ENCODE results near the gene CYTIP.

CYTIP gene

DNA sequence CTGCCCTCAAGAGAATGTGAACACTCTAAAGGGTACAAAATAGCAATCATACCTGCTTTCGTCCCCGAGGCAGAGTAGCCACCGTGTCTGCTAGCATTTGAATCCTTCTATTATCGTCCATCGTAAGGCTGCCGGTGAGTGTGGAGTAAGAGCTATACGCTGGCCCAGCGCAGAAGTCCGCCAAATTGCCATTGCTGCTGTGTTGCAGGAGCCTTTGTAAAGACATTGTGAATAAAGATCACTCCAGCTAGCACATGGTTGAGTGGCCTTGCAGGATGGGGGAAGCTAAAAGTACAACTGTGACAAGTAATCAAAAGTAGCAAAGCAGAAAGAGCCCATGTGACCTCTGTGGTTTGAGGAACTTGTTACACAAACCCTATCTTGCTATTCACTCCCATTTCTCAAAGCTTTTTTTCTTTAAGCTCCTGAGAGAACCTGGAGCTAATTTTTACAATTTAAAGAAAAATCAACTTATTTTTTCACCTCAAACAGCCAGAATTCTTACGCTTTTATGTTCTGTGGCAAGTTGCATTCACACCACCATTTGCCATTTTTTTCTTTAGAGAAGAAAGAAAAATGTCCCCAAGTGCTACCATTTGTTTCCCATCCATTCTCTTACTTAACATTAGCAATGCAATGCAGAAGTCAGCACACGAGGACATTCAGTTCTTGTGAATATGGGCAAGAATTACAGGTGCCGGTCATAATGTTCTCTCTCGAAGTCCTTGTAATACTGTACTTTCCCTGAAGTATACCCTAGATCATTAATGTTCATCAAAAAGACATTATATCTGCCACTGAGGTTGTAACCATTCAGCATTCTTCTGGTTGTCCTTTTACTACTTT lies at the start of gene CYTIP:
Gene CYTIP (minus strand): TSS at position 295 of the 846 bp plus-strand sequence. CDS start 69 bp downstream, at position 226.
- DNase-seq, result no peak

DNA sequence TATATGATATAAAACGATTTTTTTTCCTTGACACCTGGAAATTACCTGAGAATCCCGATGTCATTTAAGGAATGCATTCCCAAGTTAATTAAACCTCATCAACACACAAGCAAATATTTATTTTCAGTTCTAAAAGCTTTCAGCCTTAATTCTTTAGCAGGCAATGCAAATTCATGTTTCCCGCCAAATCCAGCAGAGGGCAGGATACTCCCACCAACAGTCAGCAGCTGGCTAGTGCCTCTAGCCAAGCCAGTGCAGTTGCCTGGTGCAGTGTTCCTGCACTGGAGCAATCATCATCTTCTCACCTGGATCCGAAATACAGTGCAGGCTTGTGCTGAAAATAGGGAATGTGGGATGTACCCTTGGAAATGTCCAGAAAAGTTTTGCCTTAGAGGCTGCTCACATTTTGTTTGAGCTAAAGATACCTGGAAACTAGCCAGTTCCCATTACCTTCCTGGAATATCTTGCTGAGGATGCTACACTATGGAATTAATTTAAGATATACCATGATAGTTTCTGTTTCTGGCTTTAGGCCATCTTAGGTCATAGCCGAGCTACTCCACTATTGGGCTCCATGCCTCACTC lies 48.4 kb upstream of the CYTIP start:
- DNase-seq, result peak; percentile 20 to 59

DNA sequence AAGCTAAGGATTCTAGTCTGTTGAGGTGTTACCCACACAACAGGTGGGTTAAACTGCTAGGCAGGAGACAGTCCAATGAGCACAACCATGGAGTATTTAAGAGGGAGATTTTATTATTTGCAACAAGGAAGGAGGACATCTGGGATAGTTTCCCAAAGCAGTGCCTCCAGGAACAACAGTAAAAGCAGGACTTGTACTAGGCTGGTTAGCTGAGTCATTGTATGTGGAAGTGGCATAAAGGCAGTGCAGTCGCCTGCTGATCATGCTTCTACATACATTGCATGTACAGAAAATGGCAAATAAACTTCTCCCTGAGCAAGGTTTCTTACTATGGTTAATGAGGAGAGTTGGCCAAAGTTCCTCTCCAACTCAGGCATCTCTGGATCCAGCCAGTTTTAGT lies 46.1 kb upstream of the CYTIP start:
- DNase-seq, result no peak

DNA sequence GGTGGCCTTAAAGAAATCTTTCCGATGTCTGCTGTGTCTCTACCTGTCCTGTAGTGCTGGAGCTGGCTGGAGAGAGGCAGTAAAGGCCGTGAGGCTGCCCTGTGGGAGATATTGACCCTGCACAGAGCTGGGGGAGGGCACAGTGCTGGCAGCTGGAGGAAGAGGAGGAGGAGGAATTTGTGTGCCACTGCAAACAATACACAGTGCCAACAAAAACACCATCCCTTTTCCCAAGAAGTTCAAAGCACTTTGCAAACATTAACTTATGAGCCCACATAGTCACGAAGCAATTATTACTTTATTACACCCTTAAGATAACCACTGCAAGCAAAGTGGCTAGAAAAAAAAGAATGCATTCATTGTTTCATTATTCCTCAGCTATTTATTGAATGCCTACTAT lies 45.0 kb upstream of the CYTIP start:
- DNase-seq, result no peak

DNA sequence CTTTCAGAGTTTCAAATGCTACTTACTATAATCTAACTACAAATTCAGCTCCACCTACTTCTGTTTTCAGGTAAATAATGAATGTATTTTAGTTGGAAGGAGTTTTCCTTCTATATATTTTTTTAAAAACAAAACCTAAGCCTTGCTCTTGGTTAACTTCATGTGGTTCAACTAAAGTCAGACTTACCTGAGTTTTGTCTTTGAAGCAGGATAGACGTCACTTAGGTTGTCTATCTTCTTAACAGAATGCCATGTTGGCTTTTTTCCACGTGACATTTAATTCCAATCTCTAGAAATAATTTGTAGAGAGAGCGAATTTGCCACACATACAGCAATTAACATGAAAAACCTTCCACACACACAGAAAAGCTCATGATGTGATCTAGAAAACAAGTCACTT lies 43.9 kb upstream of the CYTIP start:
- no peak for DNase-seq

DNA sequence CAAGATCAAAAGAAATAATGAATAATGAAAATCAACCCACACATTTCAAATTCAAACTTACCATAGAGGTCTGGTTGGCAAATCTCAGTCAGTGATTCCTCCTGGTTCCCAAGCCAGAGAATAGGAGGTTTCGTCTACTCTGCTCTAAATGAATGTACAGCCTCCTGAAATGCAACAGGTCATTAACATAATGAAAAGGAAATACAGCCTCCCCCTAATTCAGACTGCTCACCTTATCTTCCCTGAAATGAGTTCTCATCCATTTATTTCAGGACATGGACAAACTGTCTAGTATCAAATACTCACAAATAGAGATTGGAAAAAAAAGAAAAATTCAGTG lies 43.4 kb upstream of the CYTIP start:
- no peak for DNase-seq

DNA sequence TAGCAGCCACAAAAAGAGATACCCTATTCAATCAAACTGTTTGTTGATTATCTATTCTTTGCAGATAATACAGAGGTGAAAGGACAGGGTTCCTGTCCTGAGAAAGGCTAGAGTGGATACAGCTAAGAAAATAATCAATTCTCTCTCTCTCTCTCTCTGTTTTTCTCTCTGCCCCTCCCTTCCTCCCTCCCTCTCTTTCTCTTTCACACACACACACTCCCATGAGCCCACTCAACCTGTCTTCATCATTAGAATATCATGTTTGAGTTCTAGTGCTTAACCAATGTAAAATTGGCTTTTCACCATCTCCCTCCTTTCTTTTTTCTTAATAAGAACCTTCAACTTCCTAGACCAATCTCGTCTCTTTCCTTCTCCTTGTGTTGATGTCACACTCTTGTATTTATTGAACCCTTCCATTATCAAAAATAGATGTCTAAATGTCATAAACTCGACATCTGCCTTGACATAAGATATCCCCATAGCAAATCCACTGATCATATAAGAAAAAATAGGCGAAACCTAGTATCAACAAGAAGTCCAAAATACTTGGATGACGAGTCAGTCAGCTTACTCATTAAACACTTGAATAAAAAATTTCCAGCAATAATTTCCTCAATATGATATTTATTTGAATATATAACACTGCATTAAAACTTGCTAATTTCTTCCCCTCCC lies 42.8 kb upstream of the CYTIP start:
- no peak for DNase-seq

DNA sequence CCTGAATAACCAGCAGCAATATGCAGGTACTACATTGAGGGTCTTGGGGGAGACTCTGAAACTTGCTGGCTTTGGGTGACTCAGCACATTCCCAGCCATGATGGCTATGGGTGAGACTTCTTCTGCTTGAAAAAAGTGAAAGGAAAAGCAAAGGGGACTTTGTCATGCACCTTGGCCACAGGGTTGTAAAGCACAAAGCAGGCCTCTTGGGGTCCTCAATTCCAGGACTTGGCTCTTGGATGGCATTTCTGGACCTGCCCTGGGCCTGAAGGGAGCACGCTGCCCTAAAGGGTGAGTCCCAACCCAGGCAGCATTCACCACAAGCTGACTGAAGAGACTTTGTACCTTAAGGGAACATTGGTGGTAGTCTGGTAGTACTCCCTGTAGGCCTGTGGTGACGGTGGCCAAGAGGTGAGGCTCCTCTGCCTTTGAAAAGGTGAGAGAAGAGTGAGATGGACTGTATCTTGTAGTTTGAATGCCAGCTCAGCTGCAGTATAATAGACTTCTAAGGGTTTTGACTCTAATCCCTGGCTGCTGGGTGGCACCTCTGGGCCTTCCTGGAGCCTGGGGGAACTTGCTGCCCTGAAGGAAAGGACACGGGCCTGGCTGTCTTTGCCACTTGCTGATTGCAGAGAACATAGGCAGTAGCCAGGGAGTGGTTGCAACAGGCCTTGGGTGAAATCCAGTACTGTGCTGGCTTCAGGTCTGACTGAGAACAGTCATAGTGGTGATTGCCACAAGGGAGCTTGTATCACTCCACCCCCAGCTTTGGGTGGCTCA lies 36.5 kb upstream of the CYTIP start:
- no peak for DNase-seq

DNA sequence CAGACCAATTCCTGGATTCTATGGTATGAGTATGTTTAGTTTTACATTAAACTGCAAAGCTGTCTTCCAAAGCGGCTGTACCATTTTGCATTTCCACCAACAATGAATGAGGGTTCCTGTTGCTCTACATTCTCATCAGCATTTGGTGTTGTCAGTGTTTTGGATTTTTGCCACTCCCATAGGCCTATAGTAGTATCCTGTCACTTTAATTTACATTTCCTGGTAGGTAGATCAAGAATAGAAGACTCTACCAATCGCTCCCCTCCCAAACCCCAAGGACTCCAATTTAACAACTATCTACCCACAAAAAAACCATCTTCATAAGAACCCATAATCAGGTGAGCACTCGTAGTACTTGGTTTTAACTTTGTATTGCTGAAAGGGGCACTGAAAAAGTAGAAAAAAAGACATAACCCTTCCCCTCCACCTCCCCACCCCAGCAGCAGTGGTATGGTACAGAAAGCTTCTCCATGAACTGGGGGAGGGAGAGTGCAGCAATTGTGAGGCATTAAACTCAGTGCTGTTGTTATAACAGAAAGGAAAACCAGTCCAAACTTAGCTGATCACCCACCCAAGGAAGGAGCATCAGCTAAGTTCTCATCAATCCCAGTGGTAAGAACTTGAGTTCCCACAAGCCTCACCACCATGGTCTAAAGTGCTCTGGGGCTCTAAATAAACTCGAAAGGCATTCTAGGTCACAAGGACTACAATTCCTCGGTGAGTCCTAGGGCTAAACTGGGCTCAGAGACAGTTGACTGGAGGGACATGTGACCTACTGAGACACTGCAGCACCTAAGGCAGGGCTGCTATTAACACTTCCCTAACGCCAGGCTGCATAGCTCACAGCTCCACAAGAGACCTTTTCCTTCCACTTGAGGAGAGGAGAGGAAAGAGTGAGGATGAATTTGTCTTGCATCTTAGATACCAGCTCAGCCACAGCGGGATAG lies 35.5 kb upstream of the CYTIP start:
- no peak for DNase-seq

DNA sequence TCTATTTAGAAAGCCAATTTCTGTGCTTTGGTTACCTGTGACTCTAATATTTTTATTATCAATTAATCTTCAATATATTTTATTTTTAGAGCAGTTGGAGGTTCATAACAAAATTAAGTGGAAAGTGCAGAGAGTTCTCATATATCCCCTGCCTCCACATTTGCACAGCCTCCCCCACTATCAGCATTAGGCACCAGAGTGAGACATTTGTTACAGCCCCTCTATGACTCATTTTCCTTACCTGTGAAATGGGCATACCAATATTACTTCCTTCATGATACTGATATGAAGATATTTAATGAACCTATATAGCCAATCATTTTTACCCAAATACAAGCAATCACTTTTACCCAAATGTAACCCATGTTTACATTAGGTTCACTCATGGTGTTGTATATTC lies 34.0 kb upstream of the CYTIP start:
- no peak for DNase-seq

DNA sequence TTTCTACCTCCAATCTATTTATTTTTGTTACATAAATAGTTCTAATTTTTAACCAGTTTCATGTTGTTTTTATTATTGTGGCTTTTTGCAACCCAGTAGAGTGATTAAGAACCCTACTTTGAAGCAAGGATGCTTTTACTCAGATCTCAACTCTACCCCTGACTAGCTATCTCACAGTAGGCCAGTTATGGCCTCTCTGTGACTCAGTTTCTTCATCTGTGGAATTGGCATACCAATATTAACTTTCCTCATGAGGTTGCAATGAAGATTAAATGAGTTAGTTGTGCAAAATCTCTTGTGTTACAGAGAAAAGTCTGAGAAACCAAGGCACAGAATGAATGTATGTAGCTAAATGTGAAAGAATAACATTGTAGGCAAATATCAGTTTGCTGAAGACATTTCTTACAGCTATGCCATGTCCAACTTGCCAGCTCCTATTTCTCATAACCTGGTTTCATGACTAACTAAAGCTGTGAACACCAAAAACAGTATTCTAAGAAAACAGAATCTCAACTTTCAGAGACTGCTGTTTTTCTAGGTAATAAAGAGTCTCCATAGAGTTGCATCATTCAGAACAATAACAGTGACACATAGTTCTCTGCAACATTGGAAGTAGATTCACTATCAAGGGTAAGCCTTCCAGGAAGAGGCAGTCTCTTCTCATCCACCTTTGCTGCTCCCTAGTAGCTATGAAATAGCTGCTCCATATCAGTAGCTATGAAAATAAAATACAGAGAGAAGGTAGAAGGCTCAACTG lies 33.2 kb upstream of the CYTIP start:
- no peak for DNase-seq

DNA sequence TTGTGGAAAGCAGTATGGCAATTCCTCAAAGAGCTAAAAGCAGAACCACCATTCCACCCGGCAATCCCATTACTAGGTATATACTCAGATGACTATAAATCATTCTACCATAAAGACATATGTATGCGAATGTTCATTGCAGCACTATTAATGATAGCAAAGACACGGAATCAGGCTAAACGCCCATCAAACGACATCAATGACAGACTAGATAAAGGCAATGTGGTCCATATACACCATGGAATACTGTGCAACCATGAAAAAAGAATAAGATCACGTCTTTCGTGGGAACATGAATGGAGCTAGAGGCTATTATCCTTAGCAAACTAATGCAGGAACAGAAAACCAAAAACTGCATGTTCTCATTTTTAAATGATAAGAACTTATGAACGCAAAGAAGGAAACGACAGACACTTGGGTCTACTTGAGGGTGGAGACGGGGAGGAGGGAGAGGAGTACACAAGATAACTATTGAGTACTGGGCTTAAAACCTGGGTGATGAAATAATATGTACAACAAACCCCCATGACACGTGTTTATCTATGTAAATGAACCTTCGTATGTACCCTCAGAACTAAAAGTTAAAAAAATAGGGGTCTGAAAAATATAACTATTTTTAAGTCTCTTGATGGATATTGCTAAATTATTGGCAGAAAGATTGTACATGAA lies 32.0 kb upstream of the CYTIP start:
- DNase-seq, result no peak

DNA sequence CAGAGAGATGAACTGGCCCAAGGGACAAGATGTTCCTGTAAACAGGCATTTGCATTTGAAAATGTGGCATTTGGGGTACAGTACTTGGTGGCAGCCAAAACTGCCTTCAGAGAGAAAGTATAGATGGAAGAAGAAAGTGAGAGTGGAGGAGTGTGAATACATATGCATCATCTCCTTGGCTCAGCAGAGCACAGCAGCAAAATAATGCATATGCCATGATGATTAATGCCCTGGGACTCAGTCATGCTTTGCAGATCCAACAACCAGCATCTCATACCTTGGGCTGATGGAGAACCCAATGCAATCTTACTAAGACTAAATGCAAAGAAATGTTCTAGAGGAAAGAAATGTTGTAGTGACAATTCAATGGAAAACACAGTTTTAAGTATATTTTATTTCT lies 29.7 kb upstream of the CYTIP start:
- no peak for DNase-seq

DNA sequence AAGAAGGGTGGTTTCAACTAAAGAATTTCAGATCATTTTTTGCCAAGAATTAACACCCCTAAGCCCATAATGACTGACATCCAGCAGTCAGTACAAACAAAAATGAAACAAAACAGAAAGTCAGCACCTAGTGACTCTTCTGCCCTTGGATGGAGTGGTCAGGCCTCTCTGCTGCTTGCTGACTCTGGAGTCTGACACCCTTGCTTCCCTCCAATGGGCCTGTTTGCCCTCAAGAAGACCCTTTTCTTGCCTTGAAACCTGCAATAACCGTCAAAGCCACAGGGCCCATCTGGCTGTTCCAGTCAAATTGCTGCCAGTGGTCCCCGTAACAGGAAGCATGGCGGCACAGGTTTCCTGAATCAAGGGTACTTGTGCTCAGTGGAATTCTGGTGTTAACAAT lies 27.2 kb upstream of the CYTIP start:
- no peak for DNase-seq

DNA sequence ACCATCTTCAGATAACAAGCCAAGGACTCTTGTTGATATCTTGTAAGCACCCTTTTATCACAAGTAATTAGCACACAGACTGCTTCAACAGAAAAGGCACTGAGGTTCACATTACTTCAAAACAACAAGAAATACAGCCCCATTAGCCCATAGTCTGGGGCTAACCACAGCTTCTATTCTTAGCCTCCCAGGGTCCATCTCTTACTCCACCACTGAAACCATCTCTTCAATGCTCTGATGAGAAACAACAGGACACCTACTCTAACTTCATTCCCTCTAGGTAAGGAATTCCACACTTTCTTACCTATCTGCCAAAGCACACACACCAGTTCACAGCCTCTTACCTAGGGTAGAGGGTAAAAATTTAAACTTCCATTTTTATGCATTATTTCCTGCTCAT lies 26.4 kb upstream of the CYTIP start:
- no peak for DNase-seq

DNA sequence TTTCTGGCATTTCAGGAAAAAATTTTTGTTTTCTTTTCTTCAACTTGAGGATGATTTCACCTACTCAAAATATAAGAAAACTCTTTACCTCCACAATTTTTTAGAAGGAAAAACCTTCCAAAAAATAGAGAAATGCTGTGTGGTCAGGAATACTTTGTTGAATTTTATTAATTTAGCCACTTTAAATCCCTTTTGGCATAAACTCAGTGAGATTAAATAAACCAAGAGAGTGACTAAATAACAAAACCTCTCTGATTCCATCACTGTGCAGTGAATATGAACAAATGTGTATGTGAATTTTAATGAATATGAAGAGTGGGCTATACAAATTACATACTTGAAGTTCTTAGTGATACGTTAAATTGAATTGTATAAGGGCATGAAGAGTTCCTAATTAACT lies 25.8 kb upstream of the CYTIP start:
- DNase-seq, result no peak

DNA sequence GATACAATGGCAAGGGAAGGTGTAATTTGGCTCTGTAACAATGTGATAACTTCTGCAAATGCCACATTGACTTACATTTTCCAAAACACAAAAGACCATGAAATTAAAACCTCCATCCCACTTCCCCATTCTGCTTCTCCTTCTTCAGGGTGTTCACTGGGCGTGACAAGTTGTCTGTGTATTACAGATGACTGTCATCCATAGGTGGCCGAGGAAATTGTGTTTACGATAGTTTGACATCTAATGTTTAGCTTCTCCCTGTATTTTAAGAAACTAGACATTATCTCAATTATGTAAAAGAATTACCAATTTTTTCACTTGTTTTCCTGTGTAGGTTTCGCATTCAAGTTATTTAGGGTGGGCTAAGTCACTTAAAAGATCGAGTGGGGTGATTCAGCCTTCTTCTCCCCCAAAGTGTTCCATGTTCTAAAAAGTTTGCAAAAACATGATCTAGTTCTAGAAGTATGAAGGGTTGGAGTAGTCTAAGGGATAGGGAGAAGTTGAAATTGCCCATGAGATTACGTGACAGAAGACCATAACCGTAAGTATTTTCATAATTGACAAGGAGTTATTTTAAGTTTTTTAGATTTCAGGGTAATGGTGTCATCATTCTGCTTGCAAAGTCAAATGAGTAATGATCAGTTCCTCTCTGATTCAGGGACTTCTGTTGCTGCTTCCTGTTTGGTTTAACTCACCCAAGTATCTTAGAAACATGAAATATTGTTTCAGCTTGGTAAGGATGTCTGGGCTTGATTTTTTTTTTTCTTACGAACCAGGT lies 25.2 kb upstream of the CYTIP start:
- DNase-seq, result no peak

DNA sequence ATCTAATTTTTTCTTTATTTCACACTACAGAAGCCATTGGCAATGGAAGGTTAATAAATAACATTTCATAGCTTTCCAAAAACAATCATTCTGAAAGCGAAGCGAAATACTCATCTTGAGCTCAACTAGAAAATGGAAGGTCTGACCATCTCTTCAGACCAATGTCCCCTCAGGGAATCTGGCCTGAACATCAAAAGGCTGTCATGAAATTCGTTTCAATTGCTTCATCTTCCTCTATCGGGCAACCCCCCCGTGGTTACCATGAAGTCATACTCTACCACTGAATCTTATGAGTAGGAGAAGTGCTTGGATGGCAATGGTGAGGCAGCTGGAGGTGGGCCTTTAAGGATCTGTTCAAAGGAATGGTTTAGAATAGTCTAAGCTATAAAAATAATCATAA lies 22.9 kb upstream of the CYTIP start:
- no peak for DNase-seq

DNA sequence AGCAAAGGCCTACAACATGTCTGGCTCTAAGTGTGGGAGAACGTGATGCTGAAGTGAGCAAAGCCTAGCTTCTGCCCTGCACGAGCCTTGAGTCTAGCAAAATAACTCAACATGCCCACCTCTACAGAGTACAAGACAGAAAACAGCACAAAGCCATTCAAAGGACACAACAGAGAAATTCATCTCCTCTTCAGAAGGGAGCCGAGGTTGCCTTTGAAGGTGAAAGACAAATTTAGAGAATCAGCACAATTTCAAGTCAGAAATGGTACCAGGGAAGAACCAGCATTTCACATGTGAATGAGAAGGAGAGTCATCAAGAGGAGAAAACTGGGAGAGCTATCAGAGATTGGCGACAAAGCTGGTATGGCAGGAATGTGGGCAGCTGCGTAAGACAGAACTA lies 21.7 kb upstream of the CYTIP start:
- DNase-seq, result no peak

DNA sequence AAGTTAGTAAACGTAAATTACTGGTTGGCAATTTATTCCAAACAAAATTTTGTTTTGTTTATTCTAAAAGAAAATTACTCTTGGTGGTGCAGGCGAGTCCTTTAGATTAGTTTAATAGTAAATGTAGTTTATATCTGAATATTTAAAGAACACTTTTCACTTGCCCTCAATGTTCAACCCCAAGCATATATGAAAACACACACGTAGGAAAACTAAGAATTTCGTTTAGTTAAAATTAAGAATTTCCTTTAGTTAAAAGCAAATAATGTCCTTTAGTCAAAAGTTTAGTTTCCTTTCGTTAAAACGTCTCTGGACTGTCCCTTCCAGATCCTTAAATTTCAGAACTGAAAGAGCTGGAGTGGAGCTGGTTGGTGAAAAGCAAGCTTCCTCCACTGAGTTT lies 19.1 kb upstream of the CYTIP start:
- DNase-seq, result no peak
